HepG2 (cell line): ENCODE results near the gene NDE1. TPM values are rescaled to one million over a fixed set of nuclear protein-coding genes. Genes with fewer than 3 reads are reported as not detected.
A peak's percentile ranks its signal among the peaks of the same experiment; 100 is the strongest.

Experiments used
- ASH2L ChIP-seq: fragments of 300-600, 200-600 bp; sonication (generic); IDR thresholded peaks from 2 replicates; pipeline ENCODE4 v1.7.0; 2017; ENCODE audit warnings: low read depth, mild to moderate bottlenecking, moderate library complexity, mixed read lengths, low read length; ENCODE audit not compliant: insufficient read length
- CCDC6 ChIP-seq: sonication (generic); formaldehyde crosslinking; IDR thresholded peaks from 2 replicates; pipeline ENCODE4 v1.8.1; 2022; ENCODE audit warnings: mild to moderate bottlenecking, missing genetic modification reagents, moderate library complexity
- CENPT ChIP-seq: sonication (generic); formaldehyde crosslinking; IDR thresholded peaks from 2 replicates; pipeline ENCODE4 v1.8.0; 2022; ENCODE audit warnings: low read depth, mild to moderate bottlenecking, moderate library complexity, missing genetic modification reagents
- DNMT3B ChIP-seq: conservative IDR thresholded peaks from 2 replicates; pipeline ENCODE4 v1.6.1; 2016; ENCODE audit warnings: missing biosample characterization, control low read depth
- ELF3 ChIP-seq: IDR thresholded peaks from 2 replicates; pipeline ENCODE4 v1.6.1; 2016; ENCODE audit warnings: missing genetic modification reagents, missing compliant biosample characterization
- ELK4 ChIP-seq: sonication (generic); formaldehyde crosslinking; IDR thresholded peaks from 2 replicates; pipeline ENCODE4 v1.9.0; 2021; ENCODE audit warnings: missing genetic modification reagents, borderline replicate concordance
- GLI4 ChIP-seq: sonication (generic); formaldehyde crosslinking; IDR thresholded peaks from 2 replicates; pipeline ENCODE4 v1.5.1; 2020; ENCODE audit warnings: missing genetic modification reagents, mild to moderate bottlenecking, moderate library complexity, borderline replicate concordance
- HNRNPL ChIP-seq: fragments of 200-400 bp; formaldehyde crosslinking; IDR thresholded peaks from 2 replicates; pipeline ENCODE4 v1.6.1; 2017; ENCODE audit warnings: mild to moderate bottlenecking, low read depth, low read length
- SRSF4 ChIP-seq: fragments of 200-400 bp; formaldehyde crosslinking; IDR thresholded peaks from one replicate; pipeline ENCODE4 v1.6.1; 2018; ENCODE audit warnings: mild to moderate bottlenecking, low read depth, low read length, moderate library complexity; ENCODE audit not compliant: poor library complexity, severe bottlenecking
- TEF ChIP-seq: sonication (generic); formaldehyde crosslinking; IDR thresholded peaks from 2 replicates; pipeline ENCODE4 v1.5.0; 2020; ENCODE audit warnings: missing genetic modification reagents
- TGIF2 ChIP-seq: IDR thresholded peaks from 2 replicates; pipeline ENCODE4 v1.6.1; 2016; ENCODE audit warnings: control low read depth, missing compliant biosample characterization
- YEATS4 ChIP-seq: sonication (generic); formaldehyde crosslinking; IDR thresholded peaks from 2 replicates; pipeline ENCODE4 v1.4.0; 2020; ENCODE audit warnings: missing genetic modification reagents, borderline replicate concordance
- ZNF225 ChIP-seq: sonication (generic); formaldehyde crosslinking; IDR thresholded peaks from 2 replicates; pipeline ENCODE4 v1.4.0; 2020; ENCODE audit warnings: mild to moderate bottlenecking, missing genetic modification reagents
- ZNF256 ChIP-seq: sonication (generic); formaldehyde crosslinking; conservative IDR thresholded peaks from 2 replicates; pipeline ENCODE4 v1.4.0; 2020; ENCODE audit warnings: missing genetic modification reagents
- ZNF598 ChIP-seq: sonication (generic); formaldehyde crosslinking; IDR thresholded peaks from 2 replicates; pipeline ENCODE4 v1.5.1; 2020; ENCODE audit warnings: mild to moderate bottlenecking, missing genetic modification reagents, borderline replicate concordance
- ZNF639 ChIP-seq: conservative IDR thresholded peaks from 2 replicates; pipeline ENCODE4 v1.6.1; 2018; ENCODE audit warnings: missing genetic modification reagents
- ZNF644 ChIP-seq: IDR thresholded peaks from 2 replicates; pipeline ENCODE4 v1.6.1; 2016; ENCODE audit warnings: low read depth
- ZNF761 ChIP-seq: sonication (generic); formaldehyde crosslinking; conservative IDR thresholded peaks from 2 replicates; pipeline ENCODE4 v1.4.0; 2020; ENCODE audit warnings: mild to moderate bottlenecking, missing genetic modification reagents
- ZSCAN31 ChIP-seq: sonication (generic); formaldehyde crosslinking; IDR thresholded peaks from 2 replicates; pipeline ENCODE4 v1.5.0; 2020; ENCODE audit warnings: low read depth, mild to moderate bottlenecking, missing genetic modification reagents
- polyA plus RNA-seq, 8 experiments: library from polyadenylated mRNA; depleted of rRNA in 3 of 8; stranded (reverse) in 7 of 8; unstranded in 1 of 8; fragments of >200 nt; fragmentation: Illumina TruSeq in 4 of 8; extraction: Trizol in 4 of 8; gene quantifications; 2 replicates each; pipeline versions ENCODE4 v1.2.1 to v1.2.3, GENCODE V29; 2011 to 2016; ENCODE audit warnings: low read depth in 4 of 8, missing spikeins in 1 of 8, mixed read lengths in 1 of 8; ENCODE audit not compliant: insufficient read depth in 1 of 8
- total RNA-seq, 5 experiments: library from RNA; depleted of rRNA; stranded (reverse); fragments of >200 nt; fragmentation: Illumina TruSeq; extraction: Trizol; gene quantifications; 2 replicates each; pipeline ENCODE4 v1.2.3, GENCODE V29; 2016; ENCODE audit warnings: low read depth in 1 of 5
- TF ChIP-seq, protein P1 (sequence below): sonication (generic); formaldehyde crosslinking; IDR thresholded peaks from 2 replicates; pipeline ENCODE4 v1.4.0; 2020; ENCODE audit warnings: missing genetic modification reagents
- TF ChIP-seq, protein P2 (sequence below): sonication (generic); formaldehyde crosslinking; IDR thresholded peaks from 2 replicates; pipeline ENCODE4 v1.5.0; 2020; ENCODE audit warnings: missing genetic modification reagents
- TF ChIP-seq, protein P3 (sequence below): sonication (generic); formaldehyde crosslinking; IDR thresholded peaks from 2 replicates; pipeline ENCODE4 v1.5.1; 2020; ENCODE audit warnings: mild to moderate bottlenecking, missing genetic modification reagents, moderate library complexity

NDE1 gene
- total and polyA plus RNA-seq, 2 of the 13 experiments (the other 11 are each of a cell fraction or from before 2014, with no cell fraction given): 40.9 to 72.5 TPM

- no peak for TF ChIP-seq ELK4 (CRISPR knock-in tag)
- TF ChIP-seq ZNF761: 0 out of 2 replicates have a peak, but pooled peaks have one; percentile 69
- peak; percentile 92; the same call in 1 of the 2 replicates for TF ChIP-seq ZNF225 (CRISPR knock-in tag)
- 0 out of 2 replicates have a peak, but pooled peaks have one; percentile 69 for TF ChIP-seq ZNF598 (CRISPR knock-in tag)
- peak; percentile 34; the same call in 1 of the 2 replicates for TF ChIP-seq TEF
- TF ChIP-seq CENPT: no peak
- 0 out of 2 replicates have a peak, but pooled peaks have one; percentile 56 for TF ChIP-seq DNMT3B (CRISPR knock-in tag)
- TF ChIP-seq, protein P1, sequence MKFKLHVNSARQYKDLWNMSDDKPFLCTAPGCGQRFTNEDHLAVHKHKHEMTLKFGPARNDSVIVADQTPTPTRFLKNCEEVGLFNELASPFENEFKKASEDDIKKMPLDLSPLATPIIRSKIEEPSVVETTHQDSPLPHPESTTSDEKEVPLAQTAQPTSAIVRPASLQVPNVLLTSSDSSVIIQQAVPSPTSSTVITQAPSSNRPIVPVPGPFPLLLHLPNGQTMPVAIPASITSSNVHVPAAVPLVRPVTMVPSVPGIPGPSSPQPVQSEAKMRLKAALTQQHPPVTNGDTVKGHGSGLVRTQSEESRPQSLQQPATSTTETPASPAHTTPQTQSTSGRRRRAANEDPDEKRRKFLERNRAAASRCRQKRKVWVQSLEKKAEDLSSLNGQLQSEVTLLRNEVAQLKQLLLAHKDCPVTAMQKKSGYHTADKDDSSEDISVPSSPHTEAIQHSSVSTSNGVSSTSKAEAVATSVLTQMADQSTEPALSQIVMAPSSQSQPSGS (CRISPR knock-in tag): no peak
- TF ChIP-seq SRSF4: no peak
- peak; percentile 92; the same call in 1 of the 2 replicates for TF ChIP-seq GLI4 (CRISPR knock-in tag)
- TF ChIP-seq, protein P2, sequence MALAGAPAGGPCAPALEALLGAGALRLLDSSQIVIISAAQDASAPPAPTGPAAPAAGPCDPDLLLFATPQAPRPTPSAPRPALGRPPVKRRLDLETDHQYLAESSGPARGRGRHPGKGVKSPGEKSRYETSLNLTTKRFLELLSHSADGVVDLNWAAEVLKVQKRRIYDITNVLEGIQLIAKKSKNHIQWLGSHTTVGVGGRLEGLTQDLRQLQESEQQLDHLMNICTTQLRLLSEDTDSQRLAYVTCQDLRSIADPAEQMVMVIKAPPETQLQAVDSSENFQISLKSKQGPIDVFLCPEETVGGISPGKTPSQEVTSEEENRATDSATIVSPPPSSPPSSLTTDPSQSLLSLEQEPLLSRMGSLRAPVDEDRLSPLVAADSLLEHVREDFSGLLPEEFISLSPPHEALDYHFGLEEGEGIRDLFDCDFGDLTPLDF: peak; percentile 86
- TF ChIP-seq ASH2L: peak; percentile 74
- TF ChIP-seq ZSCAN31 (CRISPR knock-in tag): peak; percentile 95
- peak; percentile 61; the same call in 1 of the 2 replicates for TF ChIP-seq CCDC6 (CRISPR knock-in tag)
- peak; percentile 60; the same call in 1 of the 2 replicates for TF ChIP-seq ZNF256 (CRISPR knock-in tag)
- TF ChIP-seq, protein P3, sequence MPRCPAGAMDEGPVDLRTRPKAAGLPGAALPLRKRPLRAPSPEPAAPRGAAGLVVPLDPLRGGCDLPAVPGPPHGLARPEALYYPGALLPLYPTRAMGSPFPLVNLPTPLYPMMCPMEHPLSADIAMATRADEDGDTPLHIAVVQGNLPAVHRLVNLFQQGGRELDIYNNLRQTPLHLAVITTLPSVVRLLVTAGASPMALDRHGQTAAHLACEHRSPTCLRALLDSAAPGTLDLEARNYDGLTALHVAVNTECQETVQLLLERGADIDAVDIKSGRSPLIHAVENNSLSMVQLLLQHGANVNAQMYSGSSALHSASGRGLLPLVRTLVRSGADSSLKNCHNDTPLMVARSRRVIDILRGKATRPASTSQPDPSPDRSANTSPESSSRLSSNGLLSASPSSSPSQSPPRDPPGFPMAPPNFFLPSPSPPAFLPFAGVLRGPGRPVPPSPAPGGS (CRISPR knock-in tag): peak; percentile 86; the same call in 1 of the 2 replicates
- TF ChIP-seq YEATS4 (CRISPR knock-in tag): peak; percentile 76; the same call in 1 of the 2 replicates
- TF ChIP-seq TGIF2 (CRISPR knock-in tag): peak; percentile 70; the same call in 1 of the 2 replicates
- TF ChIP-seq ELF3 (CRISPR knock-in tag): peak; percentile 43
- no peak for TF ChIP-seq ZNF639 (CRISPR knock-in tag)
- no peak for TF ChIP-seq ZNF644 (CRISPR knock-in tag)
- 0 out of 2 replicates have a peak, but pooled peaks have one; percentile 36 for TF ChIP-seq HNRNPL
Observed at GRCh38 chr16:15650019-15650697, at the start of gene NDE1 (continued).
